Measurements from ENCODE around the gene NOC2L. TPM values are rescaled to one million over a fixed set of nuclear protein-coding genes. Genes with fewer than 3 reads are reported as not detected.
"Not testable (repeated sequence)": the region's sequence is repeated elsewhere in the genome, so short reads cannot be mapped to it uniquely, and the experiment has no call there.

The NOC2L gene
- total RNA-seq, 2 donors from 2014 or later, result 29.5 to 38.8 TPM

- peak overlapping the region; percentile 99 for H3K27ac ChIP-seq
- no peak for DNase-seq (ENCODE audit: low spot score)
- no peak for TF ChIP-seq CTCF (IDR thresholded peaks at IDR 0.05)
- H3K36me3 ChIP-seq, result no peaks in the 10 kb centered on the region
- H3K9me3 ChIP-seq, result no peaks in the 10 kb centered on the region
- no peaks in the 10 kb centered on the region for H3K27me3 ChIP-seq
- peaks cover 0 to 41% of the 10 kb centered on the region in 2 donors for H3K4me1 ChIP-seq
- peak overlapping the region; percentile 80 to 81 for H3K4me3 ChIP-seq
These were observed 39.6 kb upstream of the NOC2L start for GRCh38 chr1:998745-998994.

GRCh38 chr1:997993-998744 lies 39.1 kb upstream of the NOC2L start:
- Histone ChIP-seq H3K27ac (peak overlapping the region; percentile 99), H3K4me1 (peaks cover 0 to 41% of the 10 kb centered on the region in 2 donors)
- DNase-seq (ENCODE audit: low spot score), result no peak

GRCh38 chr1:997713-997992 lies 38.6 kb upstream of the NOC2L start:
- Histone ChIP-seq H3K4me3 (peak overlapping the region in 1 of 2 donors; percentile 80), H3K4me1 (peaks cover 0 to 41% of the 10 kb centered on the region in 2 donors), H3K27ac (peak overlapping the region; percentile 99), H3K27me3 (no peaks in the 10 kb centered on the region), H3K9me3 (no peaks in the 10 kb centered on the region), H3K36me3 (no peaks in the 10 kb centered on the region)
- DNase-seq (ENCODE audit: low spot score), result no peak
- TF ChIP-seq CTCF (IDR thresholded peaks at IDR 0.05), result no peak

More at GRCh38 chr1:997993-998744, 39.1 kb upstream of the NOC2L start:
- Histone ChIP-seq H3K4me3 (peak overlapping the region; percentile 80 to 81), H3K36me3 (no peaks in the 10 kb centered on the region), H3K27me3 (no peaks in the 10 kb centered on the region), H3K9me3 (no peaks in the 10 kb centered on the region)
- TF ChIP-seq CTCF (IDR thresholded peaks at IDR 0.05), result no peak

GRCh38 chr1:996851-997712 lies 38.0 kb upstream of the NOC2L start:
- Histone ChIP-seq H3K27me3 (no peaks in the 10 kb centered on the region), H3K9me3 (peaks cover 0 to 4% of the 10 kb centered on the region in 2 donors), H3K4me3 (no peak overlapping the region), H3K36me3 (no peaks in the 10 kb centered on the region), H3K27ac (peak overlapping the region in 1 of 2 donors; percentile 99), H3K4me1 (peaks cover 0 to 40% of the 10 kb centered on the region in 2 donors)
- DNase-seq (ENCODE audit: low spot score), result no peak
- TF ChIP-seq CTCF (IDR thresholded peaks at IDR 0.05), result no peak

- Histone ChIP-seq H3K4me3 (no peak overlapping the region), H3K36me3 (no peaks in the 10 kb centered on the region), H3K27ac (no peak overlapping the region), H3K27me3 (no peaks in the 10 kb centered on the region), H3K9me3 (peaks cover 0 to 11% of the 10 kb centered on the region in 2 donors), H3K4me1 (peaks cover 0 to 29% of the 10 kb centered on the region in 2 donors)
- no peak for TF ChIP-seq CTCF (IDR thresholded peaks at IDR 0.05)
- no peak for DNase-seq (ENCODE audit: low spot score)
These were observed 36.9 kb upstream of the NOC2L start for GRCh38 chr1:995665-996633.

- H3K27ac ChIP-seq; H3K27me3 ChIP-seq; H3K36me3 ChIP-seq; DNase-seq (ENCODE audit: low spot score); H3K4me3 ChIP-seq: not testable (repeated sequence)
- Histone ChIP-seq H3K9me3 (peaks cover 0 to 11% of the 10 kb centered on the region in 2 donors), H3K4me1 (peaks cover 0 to 20% of the 10 kb centered on the region in 2 donors)
These were observed 35.5 kb upstream of the NOC2L start for GRCh38 chr1:994546-994945.

All from right atrium auricular region (tissue), 2 donors.